ENCODE results near the gene ICAM5.

ICAM5 gene

DNA sequence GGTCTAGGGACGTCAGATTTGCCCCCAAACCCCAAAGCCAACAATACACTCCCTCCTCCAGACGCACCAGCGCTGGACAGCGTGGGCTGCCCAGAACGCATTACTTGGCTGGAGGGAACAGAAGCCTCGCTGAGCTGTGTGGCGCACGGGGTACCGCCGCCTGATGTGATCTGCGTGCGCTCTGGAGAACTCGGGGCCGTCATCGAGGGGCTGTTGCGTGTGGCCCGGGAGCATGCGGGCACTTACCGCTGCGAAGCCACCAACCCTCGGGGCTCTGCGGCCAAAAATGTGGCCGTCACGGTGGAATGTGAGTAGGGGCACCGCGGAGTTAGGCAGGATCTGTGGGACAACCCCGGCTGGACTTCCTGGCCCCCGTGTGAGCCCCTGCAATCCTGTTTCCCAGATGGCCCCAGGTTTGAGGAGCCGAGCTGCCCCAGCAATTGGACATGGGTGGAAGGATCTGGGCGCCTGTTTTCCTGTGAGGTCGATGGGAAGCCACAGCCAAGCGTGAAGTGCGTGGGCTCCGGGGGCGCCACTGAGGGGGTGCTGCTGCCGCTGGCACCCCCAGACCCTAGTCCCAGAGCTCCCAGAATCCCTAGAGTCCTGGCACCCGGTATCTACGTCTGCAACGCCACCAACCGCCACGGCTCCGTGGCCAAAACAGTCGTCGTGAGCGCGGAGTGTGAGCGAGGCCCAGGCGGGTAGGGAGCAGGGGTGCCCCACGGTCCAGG, 4.0 kb downstream of the ICAM5 start:
- TF ChIP-seq GATA2 (IDR thresholded peaks at IDR 0.05; ENCODE audit: low read depth, low read length), result no peak
- no peak for TF ChIP-seq GATA3 (IDR thresholded peaks at IDR 0.05; ENCODE audit: low read depth, low read length)

- no peak for TF ChIP-seq GATA3 (IDR thresholded peaks at IDR 0.05; ENCODE audit: low read depth, low read length)
Observed at GRCh38 chr19:10294368-10294697, 4.6 kb downstream of the ICAM5 start.

DNA sequence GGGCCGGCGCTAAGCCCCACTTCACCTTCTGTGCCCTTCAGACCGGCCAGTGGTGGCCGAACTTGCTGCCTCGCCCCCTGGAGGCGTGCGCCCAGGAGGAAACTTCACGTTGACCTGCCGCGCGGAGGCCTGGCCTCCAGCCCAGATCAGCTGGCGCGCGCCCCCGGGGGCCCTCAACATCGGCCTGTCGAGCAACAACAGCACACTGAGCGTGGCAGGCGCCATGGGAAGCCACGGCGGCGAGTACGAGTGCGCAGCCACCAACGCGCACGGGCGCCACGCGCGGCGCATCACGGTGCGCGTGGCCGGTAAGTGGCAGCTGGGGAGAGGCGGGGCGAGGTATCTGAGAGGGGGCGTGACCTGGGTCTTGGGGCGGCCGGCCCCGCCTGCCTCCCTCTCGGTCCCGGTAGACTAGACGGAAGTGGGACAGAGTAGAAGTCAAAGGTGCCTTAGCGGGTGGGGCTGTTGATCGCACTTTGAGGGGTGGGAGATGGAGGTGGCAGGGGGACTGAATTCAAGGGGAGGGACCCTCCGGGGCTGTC, 5.6 kb downstream of the ICAM5 start:
- TF ChIP-seq GATA3 (IDR thresholded peaks at IDR 0.05; ENCODE audit: low read depth, low read length) (no peak), GATA2 (IDR thresholded peaks at IDR 0.05; ENCODE audit: low read depth, low read length) (no peak)

GRCh38 chr19:10295847-10296591, 6.3 kb downstream of the ICAM5 start:
- no peak for TF ChIP-seq GATA2 (IDR thresholded peaks at IDR 0.05; ENCODE audit: low read depth, low read length)
- TF ChIP-seq GATA3 (IDR thresholded peaks at IDR 0.05; ENCODE audit: low read depth, low read length), result no peak

DNA sequence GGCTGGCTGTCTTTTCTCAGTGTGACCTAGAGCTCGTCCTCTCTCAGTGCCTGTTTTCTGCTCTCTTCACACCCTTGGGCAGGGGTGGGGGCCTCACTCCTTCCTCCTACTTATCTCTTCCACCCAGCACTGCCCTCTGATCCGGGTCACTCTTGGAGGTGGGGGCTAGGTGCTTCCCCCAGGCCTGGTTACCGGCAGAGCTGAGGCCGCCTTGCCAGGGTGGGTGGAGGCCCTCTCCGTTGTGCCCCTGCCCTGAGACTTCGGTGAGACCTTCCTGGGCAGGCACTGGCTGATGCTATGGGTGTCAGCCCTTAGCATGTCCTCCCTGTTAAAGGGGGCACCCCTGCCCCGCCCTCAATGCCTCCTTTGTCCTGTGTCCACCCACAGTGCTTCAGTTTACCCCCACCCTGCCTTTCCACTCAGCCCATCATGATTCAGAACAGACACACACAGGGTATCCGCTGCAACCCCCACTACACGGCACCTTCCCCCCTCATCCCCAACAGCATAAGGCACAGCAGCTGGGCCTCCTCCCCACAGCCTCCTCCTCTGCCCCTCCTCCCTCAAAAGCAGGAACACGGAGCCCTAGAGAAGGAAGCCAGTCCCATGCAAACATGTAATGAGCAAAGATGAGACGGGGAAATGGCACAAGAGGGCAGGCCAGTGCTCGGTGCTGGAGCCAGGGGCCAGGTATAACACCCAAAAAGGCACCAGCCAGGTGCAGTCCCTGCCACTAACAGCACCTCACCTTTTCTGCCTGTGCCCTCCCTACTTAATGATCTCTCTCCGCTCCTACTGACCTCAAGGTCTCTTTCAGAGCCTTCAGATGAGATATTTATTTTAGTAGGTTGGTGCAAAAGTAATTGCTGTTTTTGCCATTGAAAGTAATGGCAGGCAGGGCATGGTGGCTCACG, 10.1 kb downstream of the ICAM5 start:
- TF ChIP-seq GATA3 (IDR thresholded peaks at IDR 0.05; ENCODE audit: low read depth, low read length), result no peak
- no peak for TF ChIP-seq GATA2 (IDR thresholded peaks at IDR 0.05; ENCODE audit: low read depth, low read length)

GRCh38 chr19:10305139-10305806, 15.5 kb downstream of the ICAM5 start:
- TF ChIP-seq GATA2 (IDR thresholded peaks at IDR 0.05; ENCODE audit: low read depth, low read length) (no peak), GATA3 (IDR thresholded peaks at IDR 0.05; ENCODE audit: low read depth, low read length) (no peak)

DNA sequence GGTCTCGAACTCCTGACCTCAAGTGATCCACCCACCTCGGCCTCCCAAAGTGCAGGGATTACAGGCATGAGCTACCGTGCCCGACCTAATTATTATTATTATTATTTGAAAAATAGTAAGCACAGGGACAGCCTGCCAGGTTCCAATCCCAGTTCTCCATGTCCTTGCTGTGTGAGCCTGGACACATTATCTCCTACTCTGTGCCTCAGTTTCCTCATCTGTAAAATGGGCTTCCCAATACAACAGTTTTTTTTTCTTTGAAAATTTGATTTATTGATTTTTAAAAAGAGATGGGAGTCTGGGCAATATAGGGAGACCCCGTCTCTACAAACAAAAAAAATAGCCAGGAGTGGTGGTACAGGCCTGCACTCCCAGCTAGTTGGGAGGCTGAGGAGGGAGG, 16.6 kb downstream of the ICAM5 start:
- no peak for TF ChIP-seq GATA2 (IDR thresholded peaks at IDR 0.05; ENCODE audit: low read depth, low read length)
- TF ChIP-seq GATA3 (IDR thresholded peaks at IDR 0.05; ENCODE audit: low read depth, low read length), result no peak

DNA sequence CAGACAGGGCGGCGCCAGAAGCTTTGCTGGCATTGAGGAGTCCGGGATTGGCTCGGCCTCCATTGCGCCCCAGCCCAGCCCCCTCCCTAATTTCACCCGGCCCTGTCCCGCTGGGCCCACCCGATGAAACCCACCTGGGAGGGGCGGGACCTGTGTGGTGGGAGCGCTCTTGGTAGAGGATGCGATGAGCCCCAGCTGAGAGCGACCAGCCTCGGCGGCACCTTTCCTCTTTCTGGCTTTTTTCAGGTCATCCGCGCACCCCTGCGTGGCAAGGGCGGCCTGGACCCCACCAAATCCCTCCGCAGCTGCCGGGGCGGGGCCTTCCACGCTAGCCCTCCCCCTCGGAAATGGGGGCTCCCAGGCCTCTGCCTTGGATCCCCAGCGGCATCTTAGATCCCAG, 19.7 kb downstream of the ICAM5 start, which contains the start of gene ZGLP1:
Gene ZGLP1 (minus strand): TSS at position 393 of the 400 bp plus-strand sequence.
- TF ChIP-seq GATA2 (IDR thresholded peaks at IDR 0.05; ENCODE audit: low read depth, low read length), result no peak
- no peak for TF ChIP-seq GATA3 (IDR thresholded peaks at IDR 0.05; ENCODE audit: low read depth, low read length)

DNA sequence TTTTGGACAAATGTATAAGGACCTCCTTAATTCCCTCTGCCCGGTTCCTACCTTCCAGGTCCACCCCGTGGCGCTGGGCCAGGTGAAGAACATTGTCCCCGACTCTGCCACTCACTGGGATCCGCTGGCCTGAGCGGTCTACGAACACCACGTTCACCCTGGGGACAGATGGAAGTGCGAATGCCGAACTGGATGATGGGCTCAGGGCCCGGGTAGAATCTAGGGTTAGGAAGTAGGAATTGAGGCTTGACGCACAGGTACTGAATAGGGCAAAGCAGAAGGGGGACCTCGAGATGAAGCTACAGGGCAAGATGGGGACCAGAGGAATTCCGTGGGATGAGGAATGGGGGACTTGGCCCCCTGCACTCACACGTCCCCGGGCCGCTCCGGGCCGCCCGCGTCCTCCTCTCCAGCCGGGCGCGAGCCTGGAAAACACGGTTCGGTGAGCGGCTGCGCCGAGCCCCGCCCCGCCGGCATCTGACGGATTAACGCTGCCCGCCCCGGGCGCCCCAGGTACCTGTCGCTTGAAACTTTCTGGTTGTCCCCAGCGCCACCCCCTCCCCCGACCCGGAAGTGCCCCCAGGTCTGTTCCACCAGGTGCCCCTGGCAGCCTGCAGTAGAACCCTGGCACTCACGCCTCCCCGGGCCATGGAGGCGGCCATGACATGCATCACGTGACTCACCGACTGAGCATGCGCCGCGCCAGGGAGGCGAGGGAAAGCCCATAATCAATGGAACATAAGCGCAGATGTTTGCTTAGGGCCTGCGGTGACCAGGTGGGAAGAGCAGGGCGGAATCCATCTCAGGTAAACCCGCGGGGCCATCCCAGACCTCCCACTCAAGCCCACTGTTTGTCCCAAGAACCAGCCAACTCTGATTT, 25.8 kb downstream of the ICAM5 start, which contains the start of gene FDX2:
Gene FDX2 (minus strand): TSS at position 681 of the 880 bp plus-strand sequence. CDS start 19 bp downstream, at position 662.
- TF ChIP-seq GATA2 (IDR thresholded peaks at IDR 0.05; ENCODE audit: low read depth, low read length), result no peak
- TF ChIP-seq GATA3 (IDR thresholded peaks at IDR 0.05; ENCODE audit: low read depth, low read length), result no peak

GRCh38 chr19:10316229-10317044, 26.7 kb downstream of the ICAM5 start:
- TF ChIP-seq GATA2 (IDR thresholded peaks at IDR 0.05; ENCODE audit: low read depth, low read length) (peak; percentile 25; the same call in 1 of the 2 replicates), GATA3 (IDR thresholded peaks at IDR 0.05; ENCODE audit: low read depth, low read length) (no peak)

DNA sequence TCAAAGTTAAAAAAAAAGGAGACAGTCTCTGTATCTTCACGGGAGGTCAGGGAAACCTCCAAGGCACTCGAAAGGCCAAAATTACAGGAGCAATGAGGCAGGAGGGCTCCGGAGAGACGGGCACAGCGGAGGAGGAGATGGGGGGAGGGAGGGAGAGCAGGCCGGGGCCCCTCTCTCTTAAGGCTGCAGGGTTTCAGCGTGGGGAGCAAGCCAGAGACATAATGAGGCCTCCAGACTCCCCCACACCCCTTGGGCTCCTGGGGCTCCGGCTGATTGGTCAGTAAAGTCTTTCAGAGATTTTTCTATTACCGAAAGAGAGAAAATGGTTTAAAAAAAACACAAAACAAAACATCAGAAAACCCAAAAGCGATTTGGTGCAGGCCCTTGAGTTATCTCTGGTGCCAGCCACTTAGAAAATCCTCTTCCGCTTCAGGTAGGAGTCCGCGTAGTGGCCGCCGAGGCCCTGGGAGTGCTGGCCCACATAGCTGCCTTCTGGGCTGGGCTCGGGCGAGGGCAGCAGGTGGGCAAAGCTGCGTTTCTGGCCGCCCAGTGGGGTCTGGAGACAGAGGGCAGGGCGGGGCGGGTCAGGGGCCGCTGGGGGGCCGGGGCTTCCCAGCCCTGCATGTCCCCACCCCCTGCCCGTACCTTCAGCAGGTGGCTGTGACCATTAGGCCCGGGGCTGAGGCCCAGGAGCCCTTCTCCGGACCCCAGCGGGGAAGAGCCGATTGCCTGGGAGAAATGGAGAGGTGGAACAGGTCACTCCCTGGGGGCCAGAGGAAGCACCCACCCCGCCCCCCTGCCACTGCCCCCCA, 27.5 kb downstream of the ICAM5 start:
- no peak for TF ChIP-seq GATA3 (IDR thresholded peaks at IDR 0.05; ENCODE audit: low read depth, low read length)
- TF ChIP-seq GATA2 (IDR thresholded peaks at IDR 0.05; ENCODE audit: low read depth, low read length), result no peak
